ENCODE results near the gene TTLL3.
"Not testable (repeated sequence)": the region's sequence is repeated elsewhere in the genome, so short reads cannot be mapped to it uniquely, and the experiment has no call there.

TTLL3 gene

DNA sequence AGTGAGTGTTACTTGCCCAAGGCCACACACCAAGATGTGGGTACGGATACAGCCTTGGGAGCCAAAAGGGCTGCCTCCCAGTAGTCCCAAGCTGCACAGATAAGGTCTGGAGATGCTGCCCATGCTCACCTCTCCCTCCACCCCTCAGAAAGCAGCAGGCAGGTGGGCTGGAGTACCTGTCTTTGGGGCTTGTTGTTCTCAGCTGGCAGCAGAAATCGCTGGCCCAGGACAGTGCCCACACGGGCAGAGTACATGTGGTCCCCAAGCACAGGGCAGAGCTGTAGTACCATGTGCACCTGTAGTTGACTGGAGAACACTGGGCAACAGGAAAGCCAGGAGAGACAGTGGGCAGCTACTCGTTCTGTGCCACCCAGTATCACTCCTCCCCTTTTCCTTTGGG is 28.8 kb downstream of the TTLL3 start:
- no peak for DNase-seq

DNA sequence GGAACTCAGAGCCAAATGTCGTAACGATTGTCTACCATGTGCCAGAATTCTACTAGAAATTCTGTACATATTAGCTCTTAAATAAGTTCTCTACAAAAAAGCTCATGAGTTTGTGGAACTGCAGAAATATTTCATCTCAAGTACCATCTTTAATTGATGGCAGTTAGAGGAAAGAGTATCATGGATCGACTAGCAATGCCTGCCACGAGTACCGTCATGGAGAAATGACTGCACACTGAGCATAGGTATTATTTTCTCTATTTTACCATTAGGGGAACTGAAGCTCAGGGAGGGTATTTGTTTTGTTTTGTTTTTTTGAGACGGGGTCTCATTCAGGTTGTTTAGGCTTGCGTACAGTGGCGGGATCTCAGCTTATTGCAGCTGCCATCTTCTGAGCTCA is 31.0 kb downstream of the TTLL3 start:
- no peak for DNase-seq

DNA sequence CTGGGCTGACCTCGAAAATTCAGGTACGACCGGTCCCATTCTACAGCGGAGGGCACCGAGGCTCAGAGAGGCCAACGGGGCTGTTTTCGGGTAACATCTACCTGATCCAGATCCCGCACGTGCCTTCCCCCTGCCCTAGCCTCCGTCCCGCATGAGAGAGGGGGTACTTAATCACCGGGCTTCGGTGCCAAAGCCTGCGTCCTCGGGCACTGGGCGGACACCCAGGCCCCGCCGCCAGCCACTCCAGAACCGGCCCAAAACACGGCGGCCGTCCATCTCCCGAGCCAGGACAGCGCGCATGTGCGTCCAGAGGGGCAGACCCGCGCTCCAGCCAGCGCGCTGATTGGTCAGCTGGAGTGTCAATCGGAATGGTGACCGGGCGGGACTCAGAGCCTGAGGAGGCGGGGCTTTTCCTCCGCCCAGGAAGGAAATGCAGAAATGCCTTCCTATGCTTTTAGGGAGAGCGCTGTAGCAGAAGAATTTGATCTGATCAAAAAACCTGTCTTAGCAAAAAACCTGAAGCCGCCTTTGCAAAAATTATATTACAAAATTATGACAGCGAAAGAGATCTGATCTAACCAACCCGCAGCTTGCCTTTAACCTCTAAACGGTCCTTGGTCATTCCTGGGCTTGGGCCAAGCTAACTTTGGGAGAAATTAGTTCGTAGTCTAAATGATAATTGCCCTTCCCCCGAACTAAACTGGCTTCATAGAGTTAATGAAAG is 33.8 kb downstream of the TTLL3 start, which contains the start of gene RPUSD3:
RPUSD3 (minus strand) TSS at position 294 of the 724 bp plus-strand sequence; CDS start at position 276, 18 bp downstream.
- peak; percentile 95 for DNase-seq

- DNase-seq = no peak
These were observed 36.2 kb downstream of the TTLL3 start for GRCh38 chr3:9846231-9846630.

DNA sequence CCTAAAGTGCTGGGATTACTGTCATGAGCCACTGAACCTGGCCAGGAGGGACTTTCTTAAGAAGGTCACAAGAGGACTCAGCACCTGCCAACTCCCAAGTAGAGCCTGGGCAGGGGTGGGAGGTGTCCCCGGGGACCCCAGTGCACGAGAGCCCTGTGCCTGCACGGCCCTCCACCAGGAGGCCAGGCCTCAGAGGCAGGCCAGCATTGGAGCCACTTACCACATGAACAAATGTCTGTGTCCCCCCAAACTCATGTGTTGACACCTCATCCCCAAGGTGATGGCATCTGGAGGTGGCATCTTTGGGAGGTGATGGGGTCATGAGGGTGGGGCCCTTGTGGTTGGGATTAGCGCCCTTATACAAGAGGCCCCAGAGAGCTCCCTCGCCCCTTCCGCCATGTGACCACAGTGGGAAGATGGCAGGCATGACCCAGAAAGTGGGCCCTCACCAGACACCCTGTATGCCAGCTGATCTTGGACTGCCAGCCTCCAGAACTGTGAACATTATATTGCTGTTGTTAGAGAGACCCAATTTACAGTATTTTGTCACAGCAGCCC is 36.9 kb downstream of the TTLL3 start:
- no peak for DNase-seq

DNA sequence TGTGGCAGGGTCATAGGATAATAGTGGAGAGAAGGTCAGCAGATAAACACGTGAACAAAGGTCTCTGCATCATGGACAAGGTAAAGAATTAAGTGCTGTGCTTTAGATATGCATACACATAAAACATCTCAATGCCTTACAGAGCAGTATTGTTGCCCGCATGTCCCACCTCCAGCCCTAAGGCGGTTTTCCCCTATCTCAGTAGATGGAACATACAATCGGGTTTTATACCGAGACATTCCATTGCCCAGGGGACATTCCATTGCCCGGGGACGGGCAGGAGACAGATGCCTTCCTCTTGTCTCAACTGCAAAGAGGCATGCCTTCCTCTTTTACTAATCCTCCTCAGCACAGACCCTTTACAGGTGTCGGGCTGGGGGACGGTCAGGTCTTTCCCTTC is 37.8 kb downstream of the TTLL3 start:
- not testable (repeated sequence) for DNase-seq

DNA sequence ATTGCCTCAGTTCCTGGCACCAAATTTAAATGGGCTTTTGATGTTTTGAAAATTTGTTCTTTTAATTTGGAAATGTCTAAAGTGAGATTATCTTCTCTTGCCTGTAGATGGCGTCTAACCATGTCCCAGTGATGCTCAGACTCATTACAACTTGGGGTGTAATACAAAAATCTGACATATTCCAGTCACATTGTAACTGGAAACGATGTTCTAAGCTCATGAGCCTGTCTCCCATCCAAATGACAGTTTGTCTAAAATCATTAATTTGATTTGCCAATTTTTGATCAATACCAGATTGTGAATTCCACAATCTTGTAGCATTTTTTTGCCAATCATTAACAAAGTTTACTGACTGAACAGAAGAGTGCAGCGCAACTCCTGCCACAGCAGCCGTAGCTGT is 38.8 kb downstream of the TTLL3 start:
- DNase-seq = peak; percentile 26

- DNase-seq = not testable (repeated sequence)
These were observed 41.3 kb downstream of the TTLL3 start for GRCh38 chr3:9851383-9851782.

DNA sequence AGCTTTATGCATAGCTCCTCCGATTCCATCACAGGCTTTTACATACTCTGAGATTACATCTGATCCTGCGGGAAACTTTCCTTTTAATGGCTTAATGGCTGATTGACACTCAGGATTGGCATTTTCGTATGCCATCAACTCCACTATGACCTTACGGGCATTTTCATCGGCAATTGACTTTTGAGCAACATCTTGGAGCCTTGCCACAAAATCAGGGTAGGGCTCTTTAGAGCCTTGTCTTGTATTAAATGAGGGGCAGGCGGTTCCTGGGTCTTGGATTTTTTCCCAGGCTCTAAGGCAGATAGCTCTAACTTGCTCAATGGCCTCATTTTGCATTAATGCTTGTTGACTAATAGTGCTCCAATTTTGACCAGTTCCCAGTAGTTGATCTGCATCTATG is 41.9 kb downstream of the TTLL3 start:
- DNase-seq = not testable (repeated sequence)

DNA sequence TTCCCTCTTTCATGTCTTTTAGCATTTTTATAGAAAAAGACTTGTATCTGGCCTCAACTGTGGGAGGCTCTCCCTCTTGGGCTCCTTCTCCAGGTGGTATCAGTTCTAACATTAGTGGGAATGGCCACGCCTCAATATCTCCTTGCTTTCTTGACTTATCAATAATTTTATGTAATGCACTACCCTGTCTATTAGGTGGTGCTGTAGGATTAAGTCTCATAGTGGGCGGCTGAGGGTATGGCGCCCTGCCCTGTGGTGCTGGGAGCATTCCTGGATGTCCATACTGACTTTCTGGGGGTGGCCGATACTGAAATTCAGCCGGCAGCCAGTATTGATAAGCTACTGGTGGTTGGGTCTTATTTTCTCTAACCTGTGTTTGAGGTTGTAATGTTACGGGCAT is 42.5 kb downstream of the TTLL3 start:
- no peak for DNase-seq

DNA sequence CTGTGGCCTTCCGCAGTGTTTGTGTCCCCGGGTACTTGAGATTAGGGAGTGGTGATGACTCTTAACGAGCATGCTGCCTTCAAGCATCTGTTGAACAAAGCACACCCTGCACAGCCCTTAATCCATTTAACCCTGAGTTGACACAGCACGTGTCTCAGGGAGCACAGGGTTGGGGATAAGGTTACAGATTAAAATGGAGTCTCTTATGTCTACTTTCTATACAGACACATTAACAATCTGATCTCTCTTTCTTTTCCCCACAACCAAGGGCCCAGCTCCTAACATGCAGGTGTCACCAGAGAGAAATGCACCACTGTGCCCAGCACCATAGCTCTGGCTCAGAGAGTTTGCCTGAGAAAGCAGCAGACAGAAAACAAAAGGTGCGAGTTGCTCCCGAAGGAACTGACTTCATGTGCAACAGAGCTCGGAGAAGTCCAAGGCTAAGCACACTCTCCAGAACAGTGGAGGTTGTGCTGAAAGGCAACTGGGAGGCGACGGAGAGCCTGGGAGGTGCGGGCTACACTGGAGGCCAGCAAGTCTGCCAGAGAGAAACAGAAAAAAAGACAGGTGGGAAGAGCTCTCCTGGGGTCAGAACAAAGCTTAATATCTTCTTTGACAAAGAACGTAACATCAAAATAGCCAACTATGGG is 44.4 kb downstream of the TTLL3 start:
- not testable (repeated sequence) for DNase-seq

DNA sequence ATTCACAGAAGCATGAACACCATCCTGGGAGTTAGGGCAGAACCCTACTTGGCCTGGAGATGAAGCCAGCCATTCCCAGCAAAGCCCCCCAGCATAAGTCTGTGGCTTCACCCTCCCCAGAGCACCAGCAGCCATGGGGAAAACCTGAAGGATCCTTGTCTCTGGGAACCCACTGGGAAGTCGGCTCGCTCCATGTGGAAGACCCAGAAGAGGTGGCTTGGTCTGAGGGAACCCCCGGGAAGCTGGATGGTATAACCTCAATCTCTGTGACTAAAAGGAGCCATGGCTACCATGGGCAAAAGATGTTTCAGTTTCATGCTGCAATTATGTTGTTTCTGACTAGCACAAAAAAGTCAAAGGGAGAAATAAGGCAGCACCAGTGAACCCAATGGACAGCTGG is 45.5 kb downstream of the TTLL3 start:
- no peak for DNase-seq

- no peak for DNase-seq
These were observed 49.5 kb downstream of the TTLL3 start for GRCh38 chr3:9859530-9860025.

DNA sequence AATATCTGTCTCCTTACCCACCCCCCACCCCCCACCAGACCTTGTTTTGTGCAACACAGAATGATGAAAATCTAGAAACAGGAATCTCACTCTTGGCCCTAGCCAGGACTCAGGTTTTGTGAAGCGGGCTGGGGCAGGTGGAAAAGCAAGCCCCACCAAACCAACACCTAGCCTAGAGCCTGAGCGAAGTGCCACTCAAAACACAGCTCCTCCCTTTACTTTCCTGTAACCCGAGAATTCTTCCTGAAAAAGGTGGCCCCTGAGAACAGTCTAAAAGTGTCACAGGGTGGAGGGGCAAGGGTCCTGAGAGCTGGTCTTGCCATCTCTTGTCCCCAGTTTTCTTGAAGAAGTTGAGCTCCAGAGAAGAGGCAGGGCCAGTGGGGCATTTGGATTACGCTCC is 51.1 kb downstream of the TTLL3 start:
- no peak for DNase-seq

DNA sequence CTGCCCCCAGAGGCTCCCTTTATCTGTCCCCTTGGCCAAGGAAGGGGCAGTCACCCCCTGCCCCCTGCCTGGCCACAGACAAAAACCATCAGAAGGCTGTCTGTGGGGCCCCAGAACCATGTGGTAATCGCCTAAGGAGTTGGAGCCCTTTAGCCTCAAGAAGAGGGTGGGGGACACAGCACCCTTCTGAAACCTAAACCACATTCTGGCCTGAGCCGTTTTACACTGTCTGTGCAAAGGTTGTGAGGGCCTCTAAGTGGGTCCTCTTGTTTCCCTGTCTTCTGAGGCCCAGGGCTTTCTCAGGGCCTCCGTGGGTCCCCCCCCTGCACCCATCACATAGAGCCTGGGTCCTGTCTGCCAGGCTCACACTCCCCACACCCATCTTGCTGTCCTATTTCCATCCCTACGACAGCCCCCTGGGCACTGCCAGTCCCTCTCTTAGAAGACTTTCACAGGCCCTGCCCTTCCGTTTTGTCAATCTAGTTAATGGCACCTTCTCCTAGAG is 51.6 kb downstream of the TTLL3 start:
- DNase-seq = no peak

DNA sequence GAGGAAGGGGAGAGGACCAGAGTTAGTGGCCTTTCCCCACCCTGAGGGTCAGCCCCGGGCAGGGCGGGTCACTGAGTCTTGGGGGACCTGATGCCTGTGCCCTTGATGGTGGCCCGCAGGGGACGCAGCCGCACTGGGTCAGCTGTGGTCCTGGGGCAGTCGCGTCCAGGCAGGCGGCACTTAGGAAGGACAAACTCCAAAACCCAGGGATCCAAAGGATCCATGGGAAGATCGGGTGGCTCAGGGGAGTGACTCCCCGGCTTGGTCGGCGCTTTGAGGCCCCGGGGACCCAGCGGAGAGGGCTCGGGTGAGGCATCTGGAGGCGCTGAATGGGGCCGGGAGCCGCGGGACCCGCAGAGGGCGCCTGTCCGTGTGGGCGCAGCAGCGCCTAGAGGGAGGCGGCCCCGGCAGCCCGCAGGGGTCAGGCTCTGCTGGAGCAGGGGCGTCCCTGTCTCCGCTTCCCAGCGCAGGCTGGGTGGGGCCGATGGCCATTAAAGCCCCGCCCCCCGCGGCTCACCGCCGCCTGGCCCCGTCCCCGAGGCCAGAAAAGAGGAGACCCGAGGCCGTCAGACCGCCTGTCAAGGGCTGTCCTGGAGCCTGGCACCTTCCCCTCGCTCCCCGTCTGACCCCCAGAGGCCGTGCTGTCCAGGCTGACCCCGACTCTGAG is 52.5 kb downstream of the TTLL3 start:
- DNase-seq = peak; percentile 49

DNA sequence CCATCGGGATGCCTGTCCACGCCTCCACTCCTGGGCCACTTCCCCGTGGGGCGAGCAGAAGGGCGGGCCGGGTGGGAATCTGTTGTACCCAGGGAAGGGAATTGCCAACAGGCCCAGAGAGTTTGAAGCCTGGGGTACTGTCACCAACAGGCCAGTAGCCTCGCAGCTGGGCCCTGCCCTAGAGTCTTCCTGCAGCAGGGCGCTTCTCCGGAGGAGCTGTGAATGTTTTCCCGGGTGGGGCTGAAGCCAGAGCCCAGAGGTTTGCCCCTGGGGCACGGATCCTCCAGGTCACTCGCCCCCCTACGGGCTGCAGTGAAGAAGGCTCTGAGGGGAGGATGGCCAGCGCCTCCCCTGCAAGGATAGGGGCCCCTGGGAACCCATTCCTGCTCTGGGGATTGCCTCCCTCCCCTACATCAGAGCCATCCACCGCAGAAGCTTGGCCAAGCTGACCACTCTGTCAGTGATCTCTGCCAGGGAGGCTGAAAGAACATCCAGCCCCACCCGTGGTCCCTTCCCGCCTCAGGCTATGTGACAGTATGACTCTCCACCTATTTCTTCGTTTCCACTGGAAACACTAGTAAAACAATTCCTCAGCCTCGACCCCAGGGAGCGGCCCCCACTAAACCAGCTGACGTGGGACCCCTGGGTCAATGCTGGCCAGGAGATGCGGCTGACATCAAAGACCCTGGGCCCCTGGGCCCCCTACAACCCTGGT is 53.2 kb downstream of the TTLL3 start:
- no peak for DNase-seq

DNA sequence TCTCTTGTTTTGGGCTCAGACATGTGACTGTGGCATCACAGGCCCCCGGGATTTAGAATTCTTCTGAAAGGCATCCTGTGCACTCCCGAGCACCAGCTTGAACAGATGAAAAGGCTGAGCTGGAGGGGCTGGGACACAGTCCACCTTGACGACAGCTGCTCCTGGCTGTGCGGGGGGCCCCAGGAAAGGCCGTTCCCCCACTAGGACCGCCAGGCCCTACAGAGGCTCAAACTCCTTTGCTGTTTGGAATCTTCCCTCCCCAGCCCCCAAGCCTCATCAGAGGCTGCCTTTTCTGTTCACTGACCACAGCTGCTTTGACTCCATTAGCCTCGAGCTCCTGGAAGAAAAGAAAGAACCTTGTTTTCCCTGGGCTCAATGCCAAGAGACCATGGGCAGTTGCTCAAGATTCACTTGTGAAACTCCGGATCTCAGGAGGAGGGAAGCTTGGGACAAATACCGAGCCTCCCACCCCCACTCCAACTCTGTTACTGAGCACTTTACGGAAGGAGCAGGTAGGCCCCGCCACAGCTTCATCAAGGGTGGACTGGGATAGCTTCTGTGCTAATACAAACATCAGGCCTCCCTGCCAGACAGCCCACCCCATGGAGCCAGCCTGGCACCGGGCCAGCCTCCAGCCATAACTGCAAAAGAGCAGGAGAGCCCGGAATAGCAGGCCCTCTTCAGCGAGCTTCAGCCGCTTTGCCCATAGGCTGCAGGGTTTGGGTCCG is 54.3 kb downstream of the TTLL3 start:
- DNase-seq = peak; percentile 38

DNA sequence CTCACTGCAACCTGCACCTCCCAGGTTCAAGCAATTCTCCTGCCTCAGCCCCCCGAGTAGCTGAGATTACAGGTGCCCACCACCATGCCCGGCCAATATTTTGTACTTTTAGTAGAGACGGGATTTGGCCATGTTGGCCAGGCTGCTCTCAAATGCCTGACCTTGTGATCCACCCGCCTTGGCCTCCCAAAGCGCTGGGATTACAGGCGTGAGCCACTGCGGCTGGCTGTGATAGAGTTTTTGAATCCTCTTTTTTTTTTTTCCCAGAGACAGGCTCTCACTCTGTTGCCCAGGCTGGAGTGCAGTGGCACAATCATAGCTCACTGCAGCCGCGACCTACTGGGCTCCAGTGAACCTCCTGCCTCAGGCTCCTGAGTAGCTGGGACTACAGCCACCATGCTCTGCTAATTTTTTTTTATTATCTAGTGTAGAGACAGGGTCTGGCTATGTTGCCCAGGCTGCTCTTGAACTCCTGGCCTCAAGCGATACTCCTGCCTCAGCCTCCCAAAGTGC is 55.1 kb downstream of the TTLL3 start:
- DNase-seq = not testable (repeated sequence)

GRCh38 chr3:9866639-9867038 is 56.6 kb downstream of the TTLL3 start:
- no peak for DNase-seq

DNA sequence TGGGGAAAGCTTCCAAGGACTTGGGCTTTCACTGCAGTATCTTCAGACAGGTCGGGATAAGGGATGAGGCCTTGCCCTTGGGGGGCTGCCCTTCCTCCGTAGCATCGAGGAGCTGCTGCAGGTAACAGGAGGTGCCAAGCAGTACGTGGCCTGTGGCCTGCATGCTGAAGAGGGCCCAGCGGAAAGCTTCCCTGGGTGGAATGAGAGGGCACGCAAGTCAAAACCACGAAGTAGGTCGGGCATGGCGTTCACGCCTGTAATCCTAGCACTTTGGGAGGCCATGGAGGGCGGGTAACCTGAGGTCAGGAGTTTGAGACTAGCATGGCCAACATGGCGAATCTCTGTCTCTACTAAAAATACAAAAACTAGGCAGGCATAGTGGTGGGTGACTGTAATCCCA is 57.0 kb downstream of the TTLL3 start:
- no peak for DNase-seq

Data from fibroblast of skin of back (primary cell).